ENCODE results near the gene STEAP2. TPM values are rescaled to one million over a fixed set of nuclear protein-coding genes. Genes with fewer than 3 reads are reported as not detected.

The STEAP2 gene
- total RNA-seq, 4 donors from 2014 or later, result 17.3 to 61.5 (median 20.6) TPM

GRCh38 chr7:90238583-90238982 lies 27.0 kb downstream of the STEAP2 start:
- DNase-seq (ENCODE audit: low spot score in 2 of 2), result no peak
- Histone ChIP-seq H3K4me3 (no peak overlapping the region), H3K27ac (no peak overlapping the region), H3K9me3 (no peaks in the 10 kb centered on the region), H3K27me3 (no peaks in the 10 kb centered on the region), H3K4me1 (no peaks in the 10 kb centered on the region), H3K36me3 (no peaks in the 10 kb centered on the region)
- WGBS, 2 donors, result 75 to 80% methylated on average over 1 of the region's 1 CpG
- TF ChIP-seq EP300 (IDR thresholded peaks at IDR 0.05) (no peak), POLR2A (IDR thresholded peaks at IDR 0.05) (no peak), CTCF (IDR thresholded peaks at IDR 0.05) (no peak)

- WGBS, 2 donors, result 95 to 96% methylated on average over 3 of the region's 3 CpGs
- Histone ChIP-seq H3K27ac (no peak overlapping the region), H3K4me3 (no peak overlapping the region), H3K36me3 (no peaks in the 10 kb centered on the region), H3K27me3 (no peaks in the 10 kb centered on the region), H3K4me1 (peaks cover 0 to 2% (median 0%) of the 10 kb centered on the region in 4 donors), H3K9me3 (no peaks in the 10 kb centered on the region)
- TF ChIP-seq POLR2A (IDR thresholded peaks at IDR 0.05) (no peak), CTCF (IDR thresholded peaks at IDR 0.05) (no peak), EP300 (IDR thresholded peaks at IDR 0.05) (no peak)
- DNase-seq (ENCODE audit: low spot score in 2 of 2), result no peak
Measured at GRCh38 chr7:90239050-90239449, 27.5 kb downstream of the STEAP2 start.

DNA sequence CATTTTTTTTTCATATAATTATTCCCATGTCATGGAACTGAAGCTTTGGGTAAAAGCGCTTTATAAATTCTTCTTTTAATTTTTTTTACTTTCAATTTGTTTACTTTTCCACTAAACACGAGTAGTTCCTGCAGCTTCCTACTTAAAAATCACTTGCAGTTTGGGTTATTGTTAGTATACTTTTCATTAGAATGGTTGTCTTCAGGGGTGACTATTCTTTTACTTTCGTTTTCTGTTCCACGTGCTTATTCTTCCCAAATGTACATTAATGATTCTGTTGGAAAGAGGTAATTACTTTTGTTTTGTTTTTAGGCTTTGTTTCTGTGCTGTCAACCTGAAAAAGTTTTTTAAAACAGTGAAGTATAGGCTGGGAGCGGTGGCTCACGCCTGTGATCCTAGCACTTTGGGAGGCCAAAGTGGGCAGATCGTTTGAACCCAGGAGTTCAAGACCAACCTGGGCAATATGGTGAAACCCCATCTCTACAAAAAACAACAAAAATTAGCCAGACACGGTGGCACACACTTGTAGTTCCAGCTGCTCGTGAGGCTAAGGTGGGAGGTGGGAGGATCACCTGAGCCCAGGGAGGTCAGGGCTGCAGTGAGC lies 28.2 kb downstream of the STEAP2 start:
- no peaks in the 10 kb centered on the region for H3K27me3 ChIP-seq
- H3K27ac ChIP-seq, result no peak overlapping the region
- no peaks in the 10 kb centered on the region for H3K36me3 ChIP-seq
- WGBS, 2 donors, result 79 to 82% methylated on average over 9 of the region's 9 CpGs
- DNase-seq (ENCODE audit: low spot score in 2 of 2), result no peak
- no peak overlapping the region for H3K4me3 ChIP-seq
- H3K4me1 ChIP-seq, result peaks cover 0 to 8% (median 2%) of the 10 kb centered on the region in 4 donors
- TF ChIP-seq POLR2A (IDR thresholded peaks at IDR 0.05) (no peak), CTCF (IDR thresholded peaks at IDR 0.05) (no peak), EP300 (IDR thresholded peaks at IDR 0.05) (no peak)
- no peaks in the 10 kb centered on the region for H3K9me3 ChIP-seq

DNA sequence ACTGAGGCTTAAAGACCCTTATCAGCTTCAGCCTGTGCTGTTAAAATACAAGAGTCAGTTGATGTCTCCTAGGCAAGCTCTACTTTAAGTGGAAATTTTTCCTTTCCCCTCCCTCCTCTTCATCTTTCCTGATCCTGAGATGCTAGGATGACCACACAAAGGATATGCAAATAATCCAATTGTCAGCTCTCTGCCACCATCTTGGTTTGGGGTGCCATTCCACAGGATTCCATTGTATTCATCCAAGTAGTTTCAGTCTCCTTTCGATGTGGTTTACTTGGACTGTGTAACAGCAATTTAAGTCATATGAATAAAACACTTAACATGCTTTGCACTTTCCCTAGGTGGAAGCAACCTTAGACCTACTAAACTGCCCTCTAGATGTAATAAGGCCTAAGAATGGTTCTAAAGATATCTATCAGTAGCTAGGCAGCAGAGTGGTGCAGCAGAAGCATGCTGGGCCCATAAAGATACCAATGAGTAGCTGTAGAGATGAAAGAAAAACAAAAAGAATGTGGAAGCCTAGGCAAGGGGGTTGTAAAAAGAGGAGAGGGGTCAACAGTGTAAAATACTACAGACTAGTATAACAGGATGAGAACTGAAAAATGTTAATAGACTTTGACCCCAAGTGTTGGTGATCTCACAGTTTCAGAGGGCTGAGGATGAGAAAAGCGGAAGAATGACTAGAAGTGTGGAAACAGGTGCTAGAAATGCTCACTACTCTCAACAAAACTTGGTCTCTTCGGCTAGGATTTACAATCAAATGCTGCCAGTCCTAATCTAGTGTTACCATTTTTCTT lies 31.0 kb downstream of the STEAP2 start:
- H3K9me3 ChIP-seq, result no peaks in the 10 kb centered on the region
- no peak for DNase-seq (ENCODE audit: low spot score in 2 of 2)

More for the DNA sequence above, 31.0 kb downstream of the STEAP2 start:
- no peaks in the 10 kb centered on the region for H3K36me3 ChIP-seq
- H3K27ac ChIP-seq, result no peak overlapping the region
- no peaks in the 10 kb centered on the region for H3K27me3 ChIP-seq
- whole genome bisulfite sequencing, 2 donors, result 61 to 69% methylated on average over 3 of the region's 3 CpGs
- no peak overlapping the region for H3K4me3 ChIP-seq
- no peak for TF ChIP-seq EP300 (IDR thresholded peaks at IDR 0.05)
- TF ChIP-seq POLR2A (IDR thresholded peaks at IDR 0.05), result no peak
- no peak for TF ChIP-seq CTCF (IDR thresholded peaks at IDR 0.05)
- peaks cover 0 to 15% (median 5%) of the 10 kb centered on the region in 4 donors for H3K4me1 ChIP-seq
